Right lobe of liver (tissue), 6 donors: Measurements from ENCODE around the gene PKIG. TPM values are rescaled to one million over a fixed set of nuclear protein-coding genes. Genes with fewer than 3 reads are reported as not detected.

Experiments
- ATAC-seq, 4 donors: fragments of 200-7000 bp; cut with Tn5 transposase; one replicate each; pipeline ENCODE4 v1.9.1; 2020; ENCODE audit warnings: mild to moderate bottlenecking in 4 of 4, moderate library complexity in 4 of 4
- DNase-seq, 3 donors: peaks; one replicate each; pipeline ENCODE4 v3.0.0-alpha.2; 2020
- H3K27ac ChIP-seq, 3 donors: fragments of 200-600 bp; one replicate each; pipeline ENCODE4 v1.8.0; 2022
- H3K27me3 ChIP-seq, 2 donors: fragments of 200-600 bp; one replicate each; pipeline ENCODE4 v1.8.0; 2022
- H3K36me3 ChIP-seq, 4 donors: fragments of 200-600 bp; sonication (generic) in 1 of 4; one replicate each; pipeline versions ENCODE4 v1.5.1 to v1.8.0; 2017 to 2022; ENCODE audit warnings: control low read depth in 1 of 4
- H3K4me1 ChIP-seq, 4 donors: fragments of 200-600 bp; sonication (generic) in 1 of 4; one replicate each; pipeline versions ENCODE4 v1.5.1 to v1.8.0; 2017 to 2022; ENCODE audit warnings: control low read depth in 1 of 4
- H3K4me3 ChIP-seq, 3 donors: fragments of 200-600 bp; one replicate each; pipeline ENCODE4 v1.8.0; 2022
- H3K9me3 ChIP-seq, 4 donors: fragments of 200-600 bp; sonication (generic) in 1 of 4; one replicate each; pipeline versions ENCODE4 v1.5.1 to v1.8.0; 2017 to 2022; ENCODE audit warnings: control low read depth in 1 of 4
- CTCF ChIP-seq, 4 donors: fragments of 200-600 bp in 3 of 4; fragments of 450-650 bp in 1 of 4; IDR thresholded peaks; one replicate each; pipeline versions ENCODE4 v1.5.1 to v1.8.0; 2016 to 2022; ENCODE audit warnings: antibody characterized with exemption in 4 of 4, mild to moderate bottlenecking in 2 of 4
- POLR2A ChIP-seq: fragments of 450-650 bp; IDR thresholded peaks from one replicate; pipeline ENCODE4 v1.6.1; 2017; ENCODE audit warnings: antibody characterized with exemption, mild to moderate bottlenecking
- WGBS: methylation state at CpG from one replicate; pipeline ENCODE4 v1.1.6; 2018; ENCODE audit warnings: low coverage, low lambda C conversion rate; ENCODE audit not compliant: insufficient coverage; ENCODE audit errors: missing lambda C conversion rate; 5-methylcytosine and 5-hydroxymethylcytosine counted together
- intact Hi-C, 2 donors: fragments of 100-400 bp; cut with DNase I; formaldehyde crosslinking; loops; one replicate each; pipeline versions ENCODE4 v1.11.2 to v1.14.1; 2022
- total RNA-seq, 6 experiments: library from RNA; depleted of rRNA in 2 of 6; stranded (reverse); fragments of >200 nt in 2 of 6; fragmentation: NEBNext Ultra II Directional in 3 of 6; extraction: Animal tissue kit (Norgen Biotek cat#: 25700) in 3 of 6; gene quantifications; one replicate each; pipeline versions ENCODE4 v1.1.0 to v1.2.4, GENCODE V29; 2016 to 2023
- donor health status: DM: no; HTN: yes; CAD: no.
- donor health status: DM: no; HTN: no; CAD: no.
- donor health status: DM: no; HTN: no; CAD: no.
- donor health status: DM: no; HTN: yes; CAD: no.
- donor health status: DM: no; HTN: yes; CAD: no.

Gene PKIG
- total RNA-seq, 6 experiments from 2014 or later: 11.7 to 31.7 (median 21.8) TPM

- ATAC-seq (no peak), DNase-seq (no peak)
- H3K27ac ChIP-seq: no peak overlapping the region
- H3K27me3 ChIP-seq: no peaks in the 10 kb centered on the region
- H3K36me3 ChIP-seq: no peaks in the 10 kb centered on the region
- WGBS: 94% methylated on average over 3 of the region's 3 CpGs
- intact Hi-C loops: no loop called here
- TF ChIP-seq CTCF (IDR thresholded peaks at IDR 0.05) (no peak), POLR2A (no peak)
- no peak overlapping the region for H3K4me3 ChIP-seq
- no peaks in the 10 kb centered on the region for H3K4me1 ChIP-seq
- H3K9me3 ChIP-seq: no peaks in the 10 kb centered on the region
Observed at GRCh38 chr20:44566018-44566417, 16.4 kb upstream of the PKIG start.

GRCh38 chr20:44566811-44567210, 15.6 kb upstream of the PKIG start:
- ATAC-seq (no peak), DNase-seq (no peak)
- Histone ChIP-seq H3K9me3 (no peaks in the 10 kb centered on the region), H3K4me1 (no peaks in the 10 kb centered on the region), H3K36me3 (no peaks in the 10 kb centered on the region), H3K27me3 (no peaks in the 10 kb centered on the region), H3K4me3 (no peak overlapping the region), H3K27ac (no peak overlapping the region)
- intact Hi-C loops: no loop called here
- TF ChIP-seq CTCF (IDR thresholded peaks at IDR 0.05) (no peak), POLR2A (no peak)

GRCh38 chr20:44570367-44570766, 12.0 kb upstream of the PKIG start:
- no peaks in the 10 kb centered on the region for H3K9me3 ChIP-seq
- intact Hi-C loops: no loop called here
- ATAC-seq: no peak
- H3K4me3 ChIP-seq: no peak overlapping the region
- no peaks in the 10 kb centered on the region for H3K27me3 ChIP-seq
- no peaks in the 10 kb centered on the region for H3K36me3 ChIP-seq
- peaks cover 0 to 7% (median 0%) of the 10 kb centered on the region in 4 donors for H3K4me1 ChIP-seq
- no peak overlapping the region for H3K27ac ChIP-seq
- TF ChIP-seq POLR2A: no peak
- no peak for TF ChIP-seq CTCF (IDR thresholded peaks at IDR 0.05)
- DNase-seq: no peak
- 92% methylated on average over 1 of the region's 1 CpG for WGBS

- Histone ChIP-seq H3K4me3 (no peak overlapping the region), H3K4me1 (peaks cover 0 to 7% (median 0%) of the 10 kb centered on the region in 4 donors), H3K27me3 (no peaks in the 10 kb centered on the region), H3K27ac (no peak overlapping the region), H3K9me3 (no peaks in the 10 kb centered on the region), H3K36me3 (no peaks in the 10 kb centered on the region)
- DNase-seq (no peak), ATAC-seq (no peak)
- TF ChIP-seq POLR2A (no peak), CTCF (IDR thresholded peaks at IDR 0.05) (no peak)
- intact Hi-C loops: no loop called here
- 74% methylated on average over 6 of the region's 6 CpGs for WGBS
Observed at GRCh38 chr20:44571362-44571988, 10.9 kb upstream of the PKIG start.
